Measurements from ENCODE around the gene TBRG1.
"Not testable (repeated sequence)": the region's sequence is repeated elsewhere in the genome, so short reads cannot be mapped to it uniquely, and the experiment has no call there.

Gene TBRG1

DNA sequence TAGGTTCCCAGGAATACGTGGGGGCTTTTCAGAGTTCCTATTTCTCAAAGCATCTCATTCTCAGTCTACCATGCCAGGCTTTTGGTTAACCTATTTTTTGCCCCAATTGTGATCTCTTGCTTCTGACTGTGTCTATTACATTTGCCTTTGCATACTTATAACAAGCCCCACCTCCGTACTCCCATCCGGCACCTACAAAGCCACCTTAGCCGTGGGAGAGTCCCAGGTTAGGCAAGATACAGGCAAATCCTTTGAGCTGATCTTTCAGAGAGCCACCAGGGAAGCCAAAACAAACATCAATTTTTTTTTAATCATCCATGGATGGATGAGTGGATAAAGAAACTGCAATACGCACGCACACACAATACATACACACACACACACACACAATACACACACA is 30.0 kb upstream of the TBRG1 start:
- no peaks in the 10 kb centered on the region for H3K36me3 ChIP-seq (ENCODE audit: control insufficient read depth in 2 of 2, insufficient read depth in 2 of 2, low read length in 2 of 2)
- peaks cover 0 to 5% of the 10 kb centered on the region in 2 donors for H3K27me3 ChIP-seq (ENCODE audit: control insufficient read depth in 2 of 2, insufficient read depth in 2 of 2, low read length in 2 of 2)
- no peak overlapping the region for H3K4me3 ChIP-seq (ENCODE audit: low read length in 2 of 2)
- H3K4me1 ChIP-seq (ENCODE audit: control insufficient read depth in 2 of 2, insufficient read depth in 2 of 2, low read length in 2 of 2) = no peaks in the 10 kb centered on the region
- H3K9me3 ChIP-seq (ENCODE audit: control insufficient read depth in 2 of 2, low read length in 2 of 2) = no peaks in the 10 kb centered on the region
- H3K9ac ChIP-seq (ENCODE audit: low read depth in 1 of 2, low read length in 2 of 2) = no peak overlapping the region
- no peak overlapping the region for H3K27ac ChIP-seq (ENCODE audit: low read depth in 2 of 2, low read length in 2 of 2)

DNA sequence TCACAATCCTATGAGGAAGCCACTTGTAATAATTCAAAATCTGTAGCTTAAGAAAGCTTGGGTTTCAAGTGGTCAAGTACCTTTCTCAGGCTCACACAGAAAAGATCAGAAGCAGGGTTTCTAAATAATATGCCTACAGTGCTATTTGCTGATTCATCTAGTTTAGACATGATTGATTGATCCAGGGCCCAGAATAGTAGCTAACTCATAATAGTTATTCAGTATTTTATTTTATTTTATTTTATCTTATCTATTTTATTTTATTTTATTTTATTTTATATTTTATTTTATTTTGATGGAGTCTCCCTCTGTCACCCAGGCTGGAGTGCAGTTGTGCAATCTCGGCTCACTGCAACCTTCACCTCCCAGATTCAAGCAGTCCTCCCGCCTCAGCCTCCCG is 27.4 kb upstream of the TBRG1 start:
- H3K4me1 ChIP-seq (ENCODE audit: control insufficient read depth in 2 of 2, insufficient read depth in 2 of 2, low read length in 2 of 2) = no peaks in the 10 kb centered on the region
- no peak overlapping the region for H3K4me3 ChIP-seq (ENCODE audit: low read length in 2 of 2)
- no peaks in the 10 kb centered on the region for H3K36me3 ChIP-seq (ENCODE audit: control insufficient read depth in 2 of 2, insufficient read depth in 2 of 2, low read length in 2 of 2)
- no peaks in the 10 kb centered on the region for H3K9me3 ChIP-seq (ENCODE audit: control insufficient read depth in 2 of 2, low read length in 2 of 2)
- no peak overlapping the region for H3K9ac ChIP-seq (ENCODE audit: low read depth in 1 of 2, low read length in 2 of 2)
- peaks cover 0 to 7% of the 10 kb centered on the region in 2 donors for H3K27me3 ChIP-seq (ENCODE audit: control insufficient read depth in 2 of 2, insufficient read depth in 2 of 2, low read length in 2 of 2)
- H3K27ac ChIP-seq (ENCODE audit: low read depth in 2 of 2, low read length in 2 of 2) = no peak overlapping the region

DNA sequence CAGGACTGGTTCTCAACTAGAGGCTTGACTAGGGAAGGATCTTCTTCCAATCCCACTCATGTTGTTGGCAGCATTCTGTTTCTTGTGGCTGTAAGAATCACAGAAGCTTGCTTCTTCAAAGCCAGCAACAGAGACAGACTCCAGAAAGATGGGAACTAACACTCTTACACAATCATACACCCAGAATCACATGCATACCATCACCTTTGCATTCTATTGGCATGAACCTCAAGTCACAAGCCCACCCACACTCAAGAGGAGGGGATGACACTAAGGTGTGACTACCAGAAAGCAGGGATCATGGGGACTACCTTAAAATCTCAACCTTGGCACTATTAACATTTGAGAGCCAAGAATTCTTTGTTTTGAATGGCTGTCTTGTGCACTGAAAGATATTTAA is 25.0 kb upstream of the TBRG1 start:
- no peak overlapping the region for H3K9ac ChIP-seq (ENCODE audit: low read depth in 1 of 2, low read length in 2 of 2)
- no peaks in the 10 kb centered on the region for H3K4me1 ChIP-seq (ENCODE audit: control insufficient read depth in 2 of 2, insufficient read depth in 2 of 2, low read length in 2 of 2)
- H3K36me3 ChIP-seq (ENCODE audit: control insufficient read depth in 2 of 2, insufficient read depth in 2 of 2, low read length in 2 of 2) = no peaks in the 10 kb centered on the region
- H3K27ac ChIP-seq (ENCODE audit: low read depth in 2 of 2, low read length in 2 of 2) = no peak overlapping the region
- H3K27me3 ChIP-seq (ENCODE audit: control insufficient read depth in 2 of 2, insufficient read depth in 2 of 2, low read length in 2 of 2) = peaks cover 0 to 7% of the 10 kb centered on the region in 2 donors
- H3K4me3 ChIP-seq (ENCODE audit: low read length in 2 of 2) = no peak overlapping the region
- no peaks in the 10 kb centered on the region for H3K9me3 ChIP-seq (ENCODE audit: control insufficient read depth in 2 of 2, low read length in 2 of 2)

DNA sequence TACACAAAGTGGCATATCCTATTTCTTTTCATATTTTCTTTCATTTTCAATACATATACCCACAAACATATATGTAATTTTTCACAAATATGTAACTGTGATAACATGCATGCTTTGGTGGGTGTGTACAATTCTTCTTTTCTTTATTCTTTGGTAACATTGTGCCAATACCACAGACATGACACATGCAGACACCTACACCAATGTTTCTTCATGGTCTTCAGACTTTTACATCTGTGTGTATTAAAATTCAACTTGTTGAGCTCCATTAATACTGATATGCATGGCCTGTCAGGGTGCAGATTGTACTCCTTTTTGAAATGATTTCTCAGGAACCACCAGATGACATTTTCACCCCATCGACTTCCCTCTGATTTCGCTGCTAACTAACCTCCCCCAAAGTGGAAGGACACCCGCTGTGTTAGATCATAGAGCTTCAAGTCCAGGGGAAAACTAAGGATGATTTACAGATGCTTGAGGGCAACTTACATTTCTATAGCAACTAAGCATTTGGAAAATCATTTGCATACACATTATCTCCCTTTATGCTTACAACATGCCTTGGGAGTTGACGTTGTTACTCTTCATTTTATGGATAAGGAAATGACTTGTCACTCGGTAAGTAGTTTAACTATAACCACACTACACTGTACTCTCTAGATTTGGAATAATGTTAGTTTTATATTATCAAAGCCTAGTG is 21.9 kb upstream of the TBRG1 start:
- Histone ChIP-seq H3K27me3 (ENCODE audit: control insufficient read depth in 2 of 2, insufficient read depth in 2 of 2, low read length in 2 of 2) (peaks cover 0 to 7% of the 10 kb centered on the region in 2 donors), H3K9me3 (ENCODE audit: control insufficient read depth in 2 of 2, low read length in 2 of 2) (no peaks in the 10 kb centered on the region), H3K4me1 (ENCODE audit: control insufficient read depth in 2 of 2, insufficient read depth in 2 of 2, low read length in 2 of 2) (no peaks in the 10 kb centered on the region), H3K36me3 (ENCODE audit: control insufficient read depth in 2 of 2, insufficient read depth in 2 of 2, low read length in 2 of 2) (no peaks in the 10 kb centered on the region), H3K9ac (ENCODE audit: low read depth in 1 of 2, low read length in 2 of 2) (no peak overlapping the region), H3K27ac (ENCODE audit: low read depth in 2 of 2, low read length in 2 of 2) (no peak overlapping the region), H3K4me3 (ENCODE audit: low read length in 2 of 2) (no peak overlapping the region)

DNA sequence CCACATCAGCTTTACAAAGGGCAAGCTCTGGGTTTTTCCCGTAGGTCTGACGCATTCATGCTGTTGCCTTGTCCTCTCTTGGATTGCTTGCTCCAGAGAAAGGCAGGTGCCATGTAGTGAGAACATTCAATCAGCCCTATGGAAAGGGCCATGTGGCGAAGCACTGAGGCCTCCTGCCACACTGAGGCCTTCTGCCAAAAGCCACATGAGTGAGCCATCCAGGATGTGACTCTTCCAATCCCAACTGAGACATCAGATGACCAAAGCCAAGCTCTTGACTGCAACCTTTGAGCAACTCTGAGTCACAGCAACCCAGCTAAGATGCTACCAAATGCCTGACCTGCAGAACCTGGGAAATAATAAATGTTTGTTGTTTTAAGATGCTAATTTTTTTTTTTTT is 20.5 kb upstream of the TBRG1 start:
- Histone ChIP-seq H3K27me3 (ENCODE audit: control insufficient read depth in 2 of 2, insufficient read depth in 2 of 2, low read length in 2 of 2) (peaks cover 0 to 7% of the 10 kb centered on the region in 2 donors), H3K9ac (ENCODE audit: low read depth in 1 of 2, low read length in 2 of 2) (no peak overlapping the region), H3K4me3 (ENCODE audit: low read length in 2 of 2) (no peak overlapping the region), H3K4me1 (ENCODE audit: control insufficient read depth in 2 of 2, insufficient read depth in 2 of 2, low read length in 2 of 2) (no peaks in the 10 kb centered on the region), H3K9me3 (ENCODE audit: control insufficient read depth in 2 of 2, low read length in 2 of 2) (no peaks in the 10 kb centered on the region), H3K36me3 (ENCODE audit: control insufficient read depth in 2 of 2, insufficient read depth in 2 of 2, low read length in 2 of 2) (no peaks in the 10 kb centered on the region), H3K27ac (ENCODE audit: low read depth in 2 of 2, low read length in 2 of 2) (no peak overlapping the region)

DNA sequence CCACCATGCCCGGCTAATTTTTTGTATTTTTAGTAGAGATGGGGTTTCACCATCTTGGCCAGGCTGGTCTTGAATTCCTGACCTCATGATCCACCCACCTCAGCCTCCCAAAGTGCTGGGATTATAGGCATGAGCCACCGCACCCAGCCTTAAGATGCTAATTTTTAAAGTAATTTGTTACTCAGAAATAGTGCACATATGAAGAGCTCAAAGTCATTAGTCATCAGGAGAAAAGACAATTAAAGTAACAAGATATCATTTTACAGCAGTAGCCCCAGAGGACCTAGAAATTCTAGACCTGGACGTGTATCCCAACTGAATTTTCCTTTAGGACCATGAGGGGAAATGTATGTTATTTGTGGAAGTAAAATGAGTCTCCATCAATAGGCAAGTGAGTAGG is 19.9 kb upstream of the TBRG1 start:
- H3K9me3 ChIP-seq (ENCODE audit: control insufficient read depth in 2 of 2, low read length in 2 of 2); H3K27ac ChIP-seq (ENCODE audit: low read depth in 2 of 2, low read length in 2 of 2); H3K4me3 ChIP-seq (ENCODE audit: low read length in 2 of 2); H3K9ac ChIP-seq (ENCODE audit: low read depth in 1 of 2, low read length in 2 of 2); H3K4me1 ChIP-seq (ENCODE audit: control insufficient read depth in 2 of 2, insufficient read depth in 2 of 2, low read length in 2 of 2); H3K36me3 ChIP-seq (ENCODE audit: control insufficient read depth in 2 of 2, insufficient read depth in 2 of 2, low read length in 2 of 2); H3K27me3 ChIP-seq (ENCODE audit: control insufficient read depth in 2 of 2, insufficient read depth in 2 of 2, low read length in 2 of 2): not testable (repeated sequence)

DNA sequence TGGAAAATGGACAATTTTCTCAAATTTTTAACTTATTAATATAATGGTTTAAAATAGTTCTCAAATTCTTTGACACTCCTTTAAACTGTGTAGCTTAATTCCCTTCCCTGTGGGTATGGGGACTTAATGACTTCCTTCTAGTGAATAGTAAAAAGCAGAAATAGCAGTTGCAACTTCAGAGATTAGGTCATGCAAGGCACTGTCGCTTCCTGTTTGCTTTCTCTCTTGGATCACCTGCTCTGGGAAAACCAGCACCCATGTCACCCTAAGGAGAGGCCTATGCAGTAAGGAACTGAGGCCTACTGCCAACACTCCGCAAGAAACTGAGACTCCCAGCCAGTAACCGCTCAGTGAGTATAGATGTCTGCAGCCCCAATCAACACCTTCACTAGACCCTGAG is 16.9 kb upstream of the TBRG1 start:
- H3K27me3 ChIP-seq (ENCODE audit: control insufficient read depth in 2 of 2, insufficient read depth in 2 of 2, low read length in 2 of 2) = no peaks in the 10 kb centered on the region
- H3K4me1 ChIP-seq (ENCODE audit: control insufficient read depth in 2 of 2, insufficient read depth in 2 of 2, low read length in 2 of 2) = no peaks in the 10 kb centered on the region
- no peak overlapping the region for H3K4me3 ChIP-seq (ENCODE audit: low read length in 2 of 2)
- H3K9ac ChIP-seq (ENCODE audit: low read depth in 1 of 2, low read length in 2 of 2) = no peak overlapping the region
- no peaks in the 10 kb centered on the region for H3K36me3 ChIP-seq (ENCODE audit: control insufficient read depth in 2 of 2, insufficient read depth in 2 of 2, low read length in 2 of 2)
- no peak overlapping the region for H3K27ac ChIP-seq (ENCODE audit: low read depth in 2 of 2, low read length in 2 of 2)
- no peaks in the 10 kb centered on the region for H3K9me3 ChIP-seq (ENCODE audit: control insufficient read depth in 2 of 2, low read length in 2 of 2)

DNA sequence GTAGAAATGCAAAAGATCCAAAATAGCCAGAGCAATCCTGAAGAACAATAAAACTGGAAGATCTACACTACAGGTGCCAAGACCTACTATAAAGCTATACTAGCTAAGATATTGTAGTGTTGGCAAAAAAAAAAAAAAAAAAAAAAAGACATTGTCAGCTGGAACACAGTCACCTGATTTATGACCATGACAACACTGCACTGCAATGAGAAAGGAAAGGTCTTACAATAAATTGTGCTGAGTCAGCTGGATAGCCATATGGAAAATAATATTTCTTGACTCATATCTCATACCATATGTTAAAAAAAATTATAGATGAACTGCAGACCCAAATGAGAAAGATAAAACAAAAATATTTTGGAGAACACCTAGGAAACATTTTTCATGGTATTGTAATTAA is 14.5 kb upstream of the TBRG1 start:
- H3K9ac ChIP-seq (ENCODE audit: low read depth in 1 of 2, low read length in 2 of 2) = no peak overlapping the region
- H3K9me3 ChIP-seq (ENCODE audit: control insufficient read depth in 2 of 2, low read length in 2 of 2) = no peaks in the 10 kb centered on the region
- H3K4me1 ChIP-seq (ENCODE audit: control insufficient read depth in 2 of 2, insufficient read depth in 2 of 2, low read length in 2 of 2) = no peaks in the 10 kb centered on the region
- H3K27me3 ChIP-seq (ENCODE audit: control insufficient read depth in 2 of 2, insufficient read depth in 2 of 2, low read length in 2 of 2) = no peaks in the 10 kb centered on the region
- no peak overlapping the region for H3K27ac ChIP-seq (ENCODE audit: low read depth in 2 of 2, low read length in 2 of 2)
- no peaks in the 10 kb centered on the region for H3K36me3 ChIP-seq (ENCODE audit: control insufficient read depth in 2 of 2, insufficient read depth in 2 of 2, low read length in 2 of 2)
- H3K4me3 ChIP-seq (ENCODE audit: low read length in 2 of 2) = no peak overlapping the region

DNA sequence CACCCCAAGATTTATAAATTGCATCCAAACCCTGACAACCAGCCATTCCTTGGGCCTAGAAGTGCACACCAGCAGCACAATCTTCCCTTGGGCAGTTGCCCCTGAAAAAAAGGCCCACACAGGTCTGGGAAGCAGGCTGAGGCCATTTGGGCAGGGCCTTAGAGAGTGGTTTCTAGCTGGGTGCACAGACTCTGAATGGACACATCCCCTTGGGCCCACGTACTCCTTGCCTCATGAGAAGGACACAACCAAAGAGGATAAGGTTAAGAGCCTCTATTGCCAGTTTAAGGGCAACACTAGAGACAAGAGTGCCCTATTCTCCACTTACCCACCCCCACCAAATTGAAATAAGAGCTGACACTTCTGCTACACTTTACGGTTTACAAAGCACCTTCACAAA is 12.4 kb upstream of the TBRG1 start:
- no peak overlapping the region for H3K9ac ChIP-seq (ENCODE audit: low read depth in 1 of 2, low read length in 2 of 2)
- no peak overlapping the region for H3K4me3 ChIP-seq (ENCODE audit: low read length in 2 of 2)

DNA sequence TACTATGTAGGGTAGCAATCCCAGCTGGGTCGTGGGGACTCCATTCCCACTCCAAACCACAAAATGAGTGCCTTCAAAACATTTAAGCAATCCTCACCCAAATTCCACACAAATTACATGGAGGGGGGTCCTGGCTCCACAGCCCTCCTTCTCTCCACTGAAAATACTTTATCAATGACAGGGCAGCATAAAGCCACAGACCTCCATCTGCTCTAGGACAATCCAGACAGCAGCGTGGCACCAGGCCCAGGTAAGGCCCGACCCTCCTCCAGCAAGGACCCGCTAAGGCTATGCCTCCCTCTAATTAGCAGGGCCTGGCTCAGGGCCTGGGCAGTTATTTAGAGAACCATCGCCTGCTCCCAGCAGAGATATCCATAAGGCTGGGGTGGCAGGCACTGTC is 11.6 kb upstream of the TBRG1 start, which contains the start of gene PANX3:
Gene PANX3, plus strand, starts transcription at position 365 of the 400 bp plus-strand sequence. CDS start 129 bp downstream, outside the sequence.
- no peak within 1 kb of the TSS for H3K27ac ChIP-seq (ENCODE audit: low read depth in 2 of 2, low read length in 2 of 2)
- no peaks in the 10 kb centered on the region for H3K36me3 ChIP-seq (ENCODE audit: control insufficient read depth in 2 of 2, insufficient read depth in 2 of 2, low read length in 2 of 2)
- no peaks in the 10 kb centered on the region for H3K4me1 ChIP-seq (ENCODE audit: control insufficient read depth in 2 of 2, insufficient read depth in 2 of 2, low read length in 2 of 2)
- H3K27me3 ChIP-seq (ENCODE audit: control insufficient read depth in 2 of 2, insufficient read depth in 2 of 2, low read length in 2 of 2) = no peaks in the 10 kb centered on the region
- H3K9me3 ChIP-seq (ENCODE audit: control insufficient read depth in 2 of 2, low read length in 2 of 2) = no peaks in the 10 kb centered on the region
- no peak within 1 kb of the TSS for H3K4me3 ChIP-seq (ENCODE audit: low read length in 2 of 2)
- no peak within 1 kb of the TSS for H3K9ac ChIP-seq (ENCODE audit: low read depth in 1 of 2, low read length in 2 of 2)

More for the DNA sequence above, 12.4 kb upstream of the TBRG1 start:
- Histone ChIP-seq H3K36me3 (ENCODE audit: control insufficient read depth in 2 of 2, insufficient read depth in 2 of 2, low read length in 2 of 2) (no peaks in the 10 kb centered on the region), H3K27me3 (ENCODE audit: control insufficient read depth in 2 of 2, insufficient read depth in 2 of 2, low read length in 2 of 2) (no peaks in the 10 kb centered on the region), H3K9me3 (ENCODE audit: control insufficient read depth in 2 of 2, low read length in 2 of 2) (no peaks in the 10 kb centered on the region), H3K27ac (ENCODE audit: low read depth in 2 of 2, low read length in 2 of 2) (no peak overlapping the region), H3K4me1 (ENCODE audit: control insufficient read depth in 2 of 2, insufficient read depth in 2 of 2, low read length in 2 of 2) (no peaks in the 10 kb centered on the region)

Data from mucosa of rectum (tissue), 2 donors.